Liver (tissue), 9 donors: ENCODE data around the gene OR52M1. TPM values are rescaled to one million over a fixed set of nuclear protein-coding genes. Genes with fewer than 3 reads are reported as not detected.

Experiments
- DNase-seq: peaks from one replicate; pipeline ENCODE4 v3.0.0-alpha.2; 2017; ENCODE audit warnings: low spot score
- H3K27ac ChIP-seq, 2 donors: one replicate each; pipeline ENCODE4 v1.7.0; 2013; ENCODE audit warnings: inconsistent platforms in 2 of 2, low read length in 2 of 2, control low read depth in 1 of 2, low read depth in 1 of 2, mild to moderate bottlenecking in 1 of 2
- H3K27me3 ChIP-seq, 4 donors: one replicate each; pipeline versions ENCODE4 v1.6.1 to v1.7.0; 2013; ENCODE audit warnings: low read length in 3 of 4, inconsistent platforms in 1 of 4, mild to moderate bottlenecking in 1 of 4, moderate library complexity in 1 of 4; ENCODE audit not compliant: control insufficient read depth in 4 of 4, insufficient read depth in 4 of 4
- H3K36me3 ChIP-seq, 4 donors: one replicate each; pipeline versions ENCODE4 v1.6.1 to v1.7.0; 2013; ENCODE audit warnings: low read length in 3 of 4, mild to moderate bottlenecking in 3 of 4, low read depth in 1 of 4, moderate library complexity in 1 of 4; ENCODE audit not compliant: control insufficient read depth in 4 of 4, insufficient read depth in 3 of 4
- H3K4me1 ChIP-seq, 4 donors: one replicate each; pipeline versions ENCODE4 v1.6.1 to v1.7.0; 2013; ENCODE audit warnings: low read length in 3 of 4, mild to moderate bottlenecking in 3 of 4, moderate library complexity in 1 of 4; ENCODE audit not compliant: control insufficient read depth in 4 of 4, insufficient read depth in 4 of 4
- H3K4me3 ChIP-seq, 3 donors: one replicate each; pipeline versions ENCODE4 v1.6.1 to v1.7.0; 2013; ENCODE audit warnings: low read length in 3 of 3, control low read depth in 1 of 3, low read depth in 1 of 3, mild to moderate bottlenecking in 1 of 3
- H3K9ac ChIP-seq, 2 donors: one replicate each; pipeline ENCODE4 v1.7.0; 2013; ENCODE audit warnings: low read length in 2 of 2, mild to moderate bottlenecking in 2 of 2, moderate library complexity in 2 of 2, control low read depth in 1 of 2, low read depth in 1 of 2
- H3K9me3 ChIP-seq, 4 donors: one replicate each; pipeline versions ENCODE4 v1.6.1 to v1.7.0; 2013; ENCODE audit warnings: low read length in 3 of 4; ENCODE audit not compliant: control insufficient read depth in 4 of 4
- CTCF ChIP-seq: fragments of 150-350 bp; IDR thresholded peaks from 2 replicates; pipeline ENCODE4 v1.5.1; 2017; ENCODE audit warnings: improper control_type of control experiment, low read depth, low read length; ENCODE audit not compliant: missing input control
- EGR1 ChIP-seq, 2 donors: IDR thresholded peaks; 2 replicates each; pipeline ENCODE4 v1.6.1; 2016 to 2018; ENCODE audit warnings: antibody characterized with exemption in 2 of 2, low read depth in 2 of 2
- FOXA1 ChIP-seq: IDR thresholded peaks from 2 replicates; pipeline ENCODE4 v1.6.1; 2016; ENCODE audit warnings: antibody characterized with exemption
- FOXA2 ChIP-seq: IDR thresholded peaks from 2 replicates; pipeline ENCODE4 v1.6.1; 2016; ENCODE audit warnings: antibody characterized with exemption
- HNF4A ChIP-seq, 2 donors: conservative IDR thresholded peaks; 2 replicates each; pipeline ENCODE4 v1.6.1; 2016; ENCODE audit warnings: antibody characterized with exemption in 2 of 2, mild to moderate bottlenecking in 2 of 2
- HNF4G ChIP-seq: IDR thresholded peaks from 2 replicates; pipeline ENCODE4 v1.6.1; 2016; ENCODE audit warnings: antibody characterized with exemption
- JUND ChIP-seq, 2 donors: IDR thresholded peaks; 2 replicates each; pipeline ENCODE4 v1.6.1; 2016; ENCODE audit warnings: antibody characterized with exemption in 2 of 2
- MAX ChIP-seq: IDR thresholded peaks from 2 replicates; pipeline ENCODE4 v1.6.1; 2016; ENCODE audit warnings: antibody characterized with exemption
- NR2F2 ChIP-seq: IDR thresholded peaks from 2 replicates; pipeline ENCODE4 v1.6.1; 2016; ENCODE audit warnings: antibody characterized with exemption
- RAD21 ChIP-seq, 2 donors: IDR thresholded peaks; 2 replicates each; pipeline ENCODE4 v1.6.1; 2016; ENCODE audit warnings: antibody characterized with exemption in 2 of 2, mild to moderate bottlenecking in 2 of 2
- REST ChIP-seq: IDR thresholded peaks from 2 replicates; pipeline ENCODE4 v1.6.1; 2016; ENCODE audit warnings: antibody characterized with exemption, mild to moderate bottlenecking
- RXRA ChIP-seq, 2 donors: IDR thresholded peaks; 2 replicates each; pipeline ENCODE4 v1.6.1; 2017 to 2018; ENCODE audit warnings: antibody characterized with exemption in 2 of 2, mild to moderate bottlenecking in 1 of 2
- SP1 ChIP-seq: IDR thresholded peaks from 2 replicates; pipeline ENCODE4 v1.6.1; 2018; ENCODE audit warnings: antibody characterized with exemption, mild to moderate bottlenecking
- TAF1 ChIP-seq: conservative IDR thresholded peaks from 2 replicates; pipeline ENCODE4 v1.6.1; 2016; ENCODE audit warnings: antibody characterized with exemption, mild to moderate bottlenecking
- YY1 ChIP-seq: IDR thresholded peaks from 2 replicates; pipeline ENCODE4 v1.6.1; 2016; ENCODE audit warnings: antibody characterized with exemption, mild to moderate bottlenecking
- WGBS: extraction: QIAGEN DNeasy Blood & Tissue Kit; methylation state at CpG from one replicate; pipeline ENCODE4 v1.1.7; 2013; 5-methylcytosine and 5-hydroxymethylcytosine counted together
- polyA plus RNA-seq, 2 donors: library from polyadenylated mRNA; stranded (reverse) in 1 of 2; unstranded in 1 of 2; fragments of 200-250 nt in 1 of 2; fragments of >200 nt in 1 of 2; fragmentation: Nextera tagmentation in 1 of 2; extraction: Ambion mirVana in 1 of 2; gene quantifications; one replicate each; pipeline versions ENCODE4 v1.2.1 to v1.2.3, GENCODE V29; 2013 to 2015
- total RNA-seq, 2 donors: library from RNA; depleted of rRNA; stranded (reverse); fragments of >200 nt; gene quantifications; one replicate each; pipeline ENCODE4 v1.2.3, GENCODE V29; 2014
- TF ChIP-seq, protein P1 (sequence below): IDR thresholded peaks from 2 replicates; pipeline ENCODE4 v1.6.1; 2016; ENCODE audit warnings: antibody characterized with exemption
- TF ChIP-seq, protein P2 (sequence below): IDR thresholded peaks from 2 replicates; pipeline ENCODE4 v1.6.1; 2016; ENCODE audit warnings: antibody characterized with exemption
- donor health status: healthy.
- donor health status: healthy.
- donor health status: healthy.
- donor health status: healthy.
- donor health status: healthy.

The OR52M1 gene
- total and polyA plus RNA-seq, 4 donors: not detected

GRCh38 chr11:4543561-4543960, 1.4 kb upstream of the OR52M1 start:
- TF ChIP-seq, protein P1, sequence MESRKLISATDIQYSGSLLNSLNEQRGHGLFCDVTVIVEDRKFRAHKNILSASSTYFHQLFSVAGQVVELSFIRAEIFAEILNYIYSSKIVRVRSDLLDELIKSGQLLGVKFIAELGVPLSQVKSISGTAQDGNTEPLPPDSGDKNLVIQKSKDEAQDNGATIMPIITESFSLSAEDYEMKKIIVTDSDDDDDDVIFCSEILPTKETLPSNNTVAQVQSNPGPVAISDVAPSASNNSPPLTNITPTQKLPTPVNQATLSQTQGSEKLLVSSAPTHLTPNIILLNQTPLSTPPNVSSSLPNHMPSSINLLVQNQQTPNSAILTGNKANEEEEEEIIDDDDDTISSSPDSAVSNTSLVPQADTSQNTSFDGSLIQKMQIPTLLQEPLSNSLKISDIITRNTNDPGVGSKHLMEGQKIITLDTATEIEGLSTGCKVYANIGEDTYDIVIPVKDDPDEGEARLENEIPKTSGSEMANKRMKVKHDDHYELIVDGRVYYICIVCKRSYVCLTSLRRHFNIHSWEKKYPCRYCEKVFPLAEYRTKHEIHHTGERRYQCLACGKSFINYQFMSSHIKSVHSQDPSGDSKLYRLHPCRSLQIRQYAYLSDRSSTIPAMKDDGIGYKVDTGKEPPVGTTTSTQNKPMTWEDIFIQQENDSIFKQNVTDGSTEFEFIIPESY: no peak
- no peak for TF ChIP-seq SP1
- no peak for TF ChIP-seq RXRA (IDR thresholded peaks at IDR 0.05)
- no peak for TF ChIP-seq HNF4A (conservative IDR thresholded peaks at IDR 0.05)
- no peak for TF ChIP-seq JUND (IDR thresholded peaks at IDR 0.05)
- TF ChIP-seq FOXA2: no peak
- TF ChIP-seq TAF1: no peak
- TF ChIP-seq YY1: no peak
- TF ChIP-seq CTCF: no peak
- TF ChIP-seq FOXA1: no peak
- no peak for TF ChIP-seq RAD21 (IDR thresholded peaks at IDR 0.05)
- no peak for TF ChIP-seq REST
- TF ChIP-seq HNF4G: no peak
- DNase-seq: no peak
- Histone ChIP-seq H3K9me3 (no peaks in the 10 kb centered on the region), H3K27ac (no peak overlapping the region), H3K9ac (no peak overlapping the region), H3K36me3 (no peaks in the 10 kb centered on the region), H3K4me1 (peaks cover 7 to 20% (median 18%) of the 10 kb centered on the region in 4 donors), H3K27me3 (no peaks in the 10 kb centered on the region), H3K4me3 (no peak overlapping the region)

GRCh38 chr11:4546878-4547277, 1.9 kb downstream of the OR52M1 start:
- Histone ChIP-seq H3K4me1 (peaks cover 7 to 20% (median 18%) of the 10 kb centered on the region in 4 donors), H3K27me3 (no peaks in the 10 kb centered on the region), H3K36me3 (no peaks in the 10 kb centered on the region), H3K27ac (peak overlapping the region; percentile 78 to 98), H3K9ac (peak overlapping the region in 1 of 2 donors; percentile 28), H3K9me3 (no peaks in the 10 kb centered on the region), H3K4me3 (peak overlapping the region in 1 of 3 donors; percentile 1)
- WGBS: 26% methylated on average over 1 of the region's 1 CpG
- no peak for DNase-seq
- peak; percentile 73 to 84 for TF ChIP-seq HNF4A (conservative IDR thresholded peaks at IDR 0.05)
- TF ChIP-seq, protein P2, sequence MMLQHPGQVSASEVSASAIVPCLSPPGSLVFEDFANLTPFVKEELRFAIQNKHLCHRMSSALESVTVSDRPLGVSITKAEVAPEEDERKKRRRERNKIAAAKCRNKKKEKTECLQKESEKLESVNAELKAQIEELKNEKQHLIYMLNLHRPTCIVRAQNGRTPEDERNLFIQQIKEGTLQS: peak; percentile 69
- peak; percentile 61 for TF ChIP-seq YY1
- peak; percentile 59 for TF ChIP-seq REST
- peak; percentile 70 for TF ChIP-seq TAF1
- TF ChIP-seq SP1: peak; percentile 94
- no peak for TF ChIP-seq HNF4G
- TF ChIP-seq MAX: peak; percentile 33
- TF ChIP-seq NR2F2: no peak
- TF ChIP-seq EGR1 (IDR thresholded peaks at IDR 0.05; ENCODE audit: low read depth in 2 of 2): peak in 1 of 2 donors; percentile 52
- TF ChIP-seq FOXA2: peak; percentile 75
- TF ChIP-seq, protein P1: peak; percentile 85
- peak; percentile 78 for TF ChIP-seq FOXA1
